GM12873 (cell line): ENCODE results near the gene SIM2.

Experiments used
- CTCF ChIP-seq: IDR thresholded peaks from 2 replicates; pipeline ENCODE4 v1.5.1; 2012; ENCODE audit warnings: low read depth, mild to moderate bottlenecking, moderate library complexity, low read length, control low read depth; ENCODE audit not compliant: insufficient read depth; ENCODE audit errors: missing control alignments

The SIM2 gene

GRCh38 chr21:36706951-36707762 lies 8.2 kb downstream of the SIM2 start:
- no peak for TF ChIP-seq CTCF

GRCh38 chr21:36707763-36708285 lies 8.9 kb downstream of the SIM2 start:
- no peak for TF ChIP-seq CTCF

DNA sequence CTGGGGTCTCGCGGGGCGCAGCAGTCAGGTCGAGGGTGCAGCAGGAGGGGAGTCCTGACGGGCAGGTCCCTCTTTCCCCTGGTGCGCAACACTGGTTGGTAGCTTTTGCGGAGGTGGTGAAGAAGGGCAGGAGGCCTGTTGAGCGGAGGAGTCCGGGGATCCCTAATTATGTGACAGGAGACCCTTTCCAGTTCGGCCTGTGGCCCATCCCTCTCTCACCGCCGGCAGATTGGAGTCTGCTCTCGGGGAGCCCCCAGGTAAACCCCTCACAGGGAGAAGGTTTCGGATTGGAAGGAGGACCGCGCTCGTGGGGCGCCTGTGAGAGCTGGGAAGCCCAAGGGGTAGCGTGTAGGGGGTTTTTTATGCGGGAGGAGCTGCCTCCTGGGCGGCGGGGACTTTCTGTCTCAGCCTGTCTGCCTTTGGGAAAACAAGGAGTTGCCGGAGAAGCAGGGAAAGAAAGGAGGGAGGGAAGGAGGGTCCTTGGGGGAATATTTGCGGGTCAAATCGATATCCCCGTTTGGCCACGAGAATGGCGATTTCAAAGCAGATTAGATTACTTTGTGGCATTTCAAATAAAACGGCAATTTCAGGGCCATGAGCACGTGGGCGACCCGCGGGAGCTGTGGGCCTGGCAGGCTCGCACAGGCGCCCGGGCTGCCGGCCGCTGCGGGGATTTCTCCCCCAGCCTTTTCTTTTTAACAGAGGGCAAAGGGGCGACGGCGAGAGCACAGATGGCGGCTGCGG lies 9.5 kb downstream of the SIM2 start:
- no peak for TF ChIP-seq CTCF

DNA sequence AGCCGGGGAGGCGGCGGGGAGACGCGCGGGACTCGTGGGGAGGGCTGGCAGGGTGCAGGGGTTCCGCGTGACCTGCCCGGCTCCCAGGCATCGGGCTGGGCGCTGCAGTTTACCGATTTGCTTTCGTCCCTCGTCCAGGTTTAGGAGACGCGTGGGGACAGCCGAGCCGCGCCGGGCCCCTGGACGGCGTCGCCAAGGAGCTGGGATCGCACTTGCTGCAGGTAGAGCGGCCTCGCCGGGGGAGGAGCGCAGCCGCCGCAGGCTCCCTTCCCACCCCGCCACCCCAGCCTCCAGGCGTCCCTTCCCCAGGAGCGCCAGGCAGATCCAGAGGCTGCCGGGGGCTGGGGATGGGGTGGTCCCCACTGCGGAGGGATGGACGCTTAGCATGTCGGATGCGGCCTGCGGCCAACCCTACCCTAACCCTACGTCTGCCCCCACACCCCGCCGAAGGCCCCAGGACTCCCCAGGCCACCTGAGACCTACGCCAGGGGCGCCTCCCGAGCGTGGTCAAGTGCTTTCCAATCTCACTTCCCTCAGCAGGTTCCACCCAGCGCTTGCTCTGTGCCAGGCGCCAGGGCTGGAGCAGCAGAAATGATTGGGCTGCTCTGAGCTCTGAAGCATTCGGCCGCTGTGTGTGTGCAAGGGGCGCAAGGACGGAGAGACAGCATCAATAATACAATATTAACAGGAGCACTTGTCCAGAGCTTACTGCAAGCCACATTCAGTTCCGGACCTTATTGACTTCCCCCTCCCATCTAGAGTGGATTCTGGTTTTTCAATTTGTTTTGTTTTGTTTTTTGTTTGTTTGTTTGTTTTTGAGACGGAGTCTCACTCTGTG lies 10.3 kb downstream of the SIM2 start:
- TF ChIP-seq CTCF, result no peak

GRCh38 chr21:36709868-36710728 lies 11.2 kb downstream of the SIM2 start:
- TF ChIP-seq CTCF, result no peak

GRCh38 chr21:36710729-36711048 lies 11.8 kb downstream of the SIM2 start:
- TF ChIP-seq CTCF, result no peak
